AML-193 (cell line): ENCODE results near the gene SF3B1.
"Not testable (repeated sequence)": the region's sequence is repeated elsewhere in the genome, so short reads cannot be mapped to it uniquely, and the experiment has no call there.

Experiments used
- DNase-seq, 2 experiments: peaks; one replicate each; lab custom pipeline; 2025; lab: John Stamatoyannopoulos, UW

Gene SF3B1

GRCh38 chr2:197379918-197380309 lies 54.9 kb downstream of the SF3B1 start:
- DNase-seq, result not testable (repeated sequence)

- DNase-seq, result not testable (repeated sequence)
Measured at GRCh38 chr2:197379308-197379917, 55.4 kb downstream of the SF3B1 start.

GRCh38 chr2:197378494-197379307 lies 56.1 kb downstream of the SF3B1 start:
- DNase-seq, result peak; percentile 22 to 45

GRCh38 chr2:197378086-197378485 lies 56.7 kb downstream of the SF3B1 start:
- no peak for DNase-seq

- no peak for DNase-seq
Measured at GRCh38 chr2:197377670-197378069, 57.2 kb downstream of the SF3B1 start.

DNA sequence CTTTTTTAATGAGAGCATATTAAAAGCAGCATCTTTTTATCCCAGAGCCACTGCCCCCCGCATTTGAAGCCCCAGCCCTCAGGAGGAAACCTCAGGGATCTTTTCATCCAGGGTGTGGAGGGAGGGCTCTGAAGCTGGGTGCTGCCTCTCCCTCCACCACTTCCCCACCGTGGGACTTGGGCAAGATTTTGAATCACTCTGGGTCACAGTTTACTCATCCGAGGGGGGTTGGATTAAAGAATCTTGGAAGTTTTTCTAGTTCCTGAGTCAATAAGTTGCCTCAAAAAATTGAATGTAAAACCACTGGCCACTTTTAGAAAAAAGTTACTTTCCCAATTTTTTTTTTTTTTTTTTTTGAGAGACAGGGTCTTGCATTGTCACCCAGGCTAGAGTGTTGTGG lies 62.2 kb downstream of the SF3B1 start:
- DNase-seq, result no peak

GRCh38 chr2:197370664-197371063 lies 64.2 kb downstream of the SF3B1 start:
- not testable (repeated sequence) for DNase-seq

GRCh38 chr2:197369933-197370320 lies 64.9 kb downstream of the SF3B1 start:
- peak in 1 of 2 experiments; percentile 28 for DNase-seq

GRCh38 chr2:197369228-197369932 lies 65.4 kb downstream of the SF3B1 start:
- peak; percentile 18 to 32 for DNase-seq

DNA sequence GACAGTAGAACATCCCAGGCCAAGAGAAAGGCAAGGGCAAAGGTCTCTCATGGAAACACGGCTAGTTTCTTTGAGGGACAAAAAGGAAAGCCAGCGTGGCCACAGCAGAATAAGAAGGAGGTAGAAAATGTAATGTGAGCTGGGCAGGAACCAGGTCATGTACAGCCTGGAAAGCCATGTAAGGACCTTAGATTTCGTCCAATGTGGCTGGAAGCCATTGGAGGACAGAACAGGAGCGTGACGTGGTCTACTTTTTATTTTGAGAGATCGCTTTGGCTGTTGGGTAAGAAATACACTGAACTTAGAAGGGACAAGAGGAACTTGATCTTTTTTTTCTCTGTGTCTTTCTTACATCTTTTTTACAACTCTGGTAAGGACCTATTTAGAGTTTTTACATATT lies 66.4 kb downstream of the SF3B1 start:
- no peak for DNase-seq

DNA sequence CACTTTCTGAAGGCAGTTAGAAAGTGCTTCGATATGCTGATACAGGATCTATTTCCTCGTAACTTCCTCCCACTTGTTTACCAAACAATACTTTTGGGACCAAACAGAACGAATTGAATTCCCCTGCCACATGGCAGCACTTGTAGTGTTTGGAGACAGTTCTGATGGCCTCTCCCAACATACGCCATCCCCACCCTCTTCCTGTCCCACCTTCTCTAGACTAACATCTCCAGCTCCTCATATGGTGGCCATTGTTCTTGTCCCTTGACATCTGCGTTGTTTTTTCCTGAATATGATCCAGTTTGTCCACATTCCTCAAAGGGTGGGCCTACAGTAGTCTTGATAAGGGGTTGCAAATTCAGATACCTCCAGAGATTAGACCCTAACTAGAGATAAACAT lies 70.8 kb downstream of the SF3B1 start:
- no peak for DNase-seq

DNA sequence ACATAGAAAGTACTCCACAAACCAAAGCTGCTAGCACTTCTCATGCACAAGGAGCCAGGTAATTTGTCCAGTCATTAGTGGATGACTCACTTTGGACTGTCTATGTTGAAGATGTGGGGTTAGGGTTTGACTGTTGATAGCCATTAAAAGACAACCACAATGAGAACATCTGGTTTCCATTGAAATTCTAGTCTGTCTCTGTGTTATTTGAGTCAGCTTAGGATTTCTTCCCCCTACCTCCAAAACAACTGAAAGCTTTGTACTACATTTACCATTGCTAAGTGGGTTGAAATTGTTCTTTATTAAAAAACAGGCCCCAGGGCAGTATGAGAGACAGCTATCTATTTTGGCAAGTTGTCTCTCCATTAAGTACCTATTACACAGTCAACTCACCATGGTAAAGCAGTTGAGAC lies 74.1 kb downstream of the SF3B1 start:
- DNase-seq, result no peak

GRCh38 chr2:197359859-197360258 lies 75.0 kb downstream of the SF3B1 start:
- peak; percentile 6 to 12 for DNase-seq

DNA sequence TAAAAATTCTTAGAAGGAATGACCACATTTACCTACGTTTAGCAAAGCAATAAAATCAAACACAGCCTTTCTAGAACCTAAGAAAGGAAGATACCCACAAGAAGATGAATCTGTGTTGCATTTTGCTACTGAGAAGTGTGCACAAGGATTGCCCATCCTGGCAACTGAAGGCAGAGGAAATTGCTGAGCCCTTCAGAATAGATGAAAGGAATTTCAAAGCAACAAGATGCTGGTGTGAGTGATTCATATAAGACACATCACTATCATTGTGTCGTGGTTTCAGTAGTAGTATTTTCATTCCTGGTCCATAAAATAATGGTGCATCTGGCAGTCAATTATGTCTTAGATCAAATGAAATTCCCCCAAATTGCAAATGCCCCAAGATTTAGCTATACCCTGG lies 75.9 kb downstream of the SF3B1 start:
- DNase-seq, result no peak

GRCh38 chr2:197357986-197358385 lies 76.8 kb downstream of the SF3B1 start:
- DNase-seq, result no peak

- peak in 1 of 2 experiments; percentile 4 for DNase-seq
Measured at GRCh38 chr2:197356136-197356535, 78.7 kb downstream of the SF3B1 start.

DNA sequence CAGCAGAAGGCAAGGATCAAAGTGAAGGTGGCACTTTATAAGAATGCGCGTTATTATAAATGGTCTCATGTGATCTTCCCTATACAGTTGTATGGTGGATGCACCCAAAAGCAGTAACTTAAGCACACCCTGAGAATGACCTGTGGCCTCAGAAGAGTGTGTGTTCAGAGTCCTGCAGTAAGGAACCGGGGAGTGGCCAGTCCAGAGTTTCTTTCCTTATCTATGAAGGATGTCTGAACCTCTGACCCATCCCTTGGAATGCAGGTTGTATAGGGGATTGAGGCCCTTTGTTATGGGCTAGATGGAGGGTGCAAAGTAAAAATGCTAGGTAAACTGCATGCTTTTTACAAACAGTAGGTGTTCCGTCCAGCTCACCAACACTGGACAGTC lies 80.7 kb downstream of the SF3B1 start:
- DNase-seq, result no peak

GRCh38 chr2:197353393-197354168 lies 81.2 kb downstream of the SF3B1 start:
- no peak for DNase-seq

DNA sequence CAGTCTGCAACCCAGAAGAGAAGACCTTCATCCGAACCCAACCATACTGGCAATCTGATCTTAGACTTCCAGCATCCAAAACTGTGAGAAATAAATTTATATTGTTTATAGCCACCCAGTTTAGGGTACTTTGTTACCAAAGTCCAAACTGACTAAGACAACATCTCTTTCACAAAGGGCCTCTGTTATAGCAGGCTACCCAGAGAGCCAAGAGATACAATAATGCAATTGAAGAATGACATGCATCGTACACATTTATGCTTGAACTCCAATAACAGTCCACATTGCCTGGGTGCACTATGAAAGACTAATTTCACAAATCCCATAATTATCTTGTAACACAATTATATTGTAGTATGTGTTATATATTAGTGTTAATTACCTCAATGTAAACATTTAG lies 85.1 kb downstream of the SF3B1 start:
- DNase-seq, result no peak

DNA sequence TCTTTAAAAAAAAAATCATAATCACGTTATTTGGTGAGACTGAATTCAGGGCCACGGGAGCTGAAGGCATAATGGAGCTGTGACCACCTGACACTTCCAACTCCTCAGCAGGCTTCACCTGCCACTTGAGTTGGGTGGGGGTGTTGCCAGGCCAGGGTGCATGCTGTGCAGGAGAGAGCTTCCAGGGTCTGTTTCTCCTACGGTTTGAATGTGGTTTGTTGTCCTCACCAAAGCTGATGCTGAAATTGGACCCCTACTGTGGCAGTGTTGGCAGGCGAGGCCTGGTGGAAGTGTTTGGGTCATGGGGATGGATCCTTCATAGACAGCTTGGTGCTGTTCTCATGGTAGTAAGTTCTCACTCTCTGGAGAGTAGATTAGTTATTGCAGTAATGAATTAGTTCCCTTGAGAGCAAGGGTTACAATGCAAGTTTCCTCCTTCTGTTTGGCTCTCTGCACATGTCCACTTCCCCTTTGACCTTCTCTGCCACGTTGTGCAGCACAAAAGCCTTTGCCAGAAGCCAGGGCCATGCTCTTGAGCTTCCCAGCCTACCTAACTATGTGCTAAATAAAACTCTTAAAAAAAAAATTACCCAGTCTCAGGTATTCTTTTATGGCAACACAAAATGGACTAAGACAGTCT lies 86.0 kb downstream of the SF3B1 start:
- peak in 1 of 2 experiments; percentile 38 for DNase-seq

DNA sequence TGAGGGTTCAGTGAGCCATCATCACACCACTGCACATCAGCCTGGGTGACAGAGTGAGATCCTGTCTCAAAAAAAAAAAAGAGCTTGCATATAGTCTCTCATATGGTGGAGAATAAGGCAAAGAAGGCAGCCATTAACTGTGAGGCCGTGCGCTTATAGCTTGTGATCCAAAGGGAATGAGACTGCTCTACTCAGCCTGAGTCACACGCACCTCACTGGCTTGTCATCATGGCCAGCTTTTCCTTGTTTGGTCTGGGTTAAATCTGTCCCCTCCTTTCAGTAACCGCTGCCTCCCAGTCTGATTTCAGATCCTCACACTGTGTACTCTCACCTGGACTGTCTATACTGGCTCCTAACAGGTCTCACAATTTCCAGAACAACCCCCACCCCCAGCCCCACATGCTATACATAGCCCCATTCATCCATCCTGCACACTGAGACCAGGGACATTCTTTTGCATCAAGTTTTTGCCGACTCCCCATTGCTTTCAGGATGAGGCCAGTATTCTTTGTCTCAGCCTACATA lies 88.9 kb downstream of the SF3B1 start:
- DNase-seq, result no peak
